ENCODE measurements around the gene GPR55. TPM values are rescaled to one million over a fixed set of nuclear protein-coding genes. Genes with fewer than 3 reads are reported as not detected.

Gene GPR55
- total and polyA plus RNA-seq, 9 donors: 0.04 to 0.08 TPM; not detected in 7

DNA sequence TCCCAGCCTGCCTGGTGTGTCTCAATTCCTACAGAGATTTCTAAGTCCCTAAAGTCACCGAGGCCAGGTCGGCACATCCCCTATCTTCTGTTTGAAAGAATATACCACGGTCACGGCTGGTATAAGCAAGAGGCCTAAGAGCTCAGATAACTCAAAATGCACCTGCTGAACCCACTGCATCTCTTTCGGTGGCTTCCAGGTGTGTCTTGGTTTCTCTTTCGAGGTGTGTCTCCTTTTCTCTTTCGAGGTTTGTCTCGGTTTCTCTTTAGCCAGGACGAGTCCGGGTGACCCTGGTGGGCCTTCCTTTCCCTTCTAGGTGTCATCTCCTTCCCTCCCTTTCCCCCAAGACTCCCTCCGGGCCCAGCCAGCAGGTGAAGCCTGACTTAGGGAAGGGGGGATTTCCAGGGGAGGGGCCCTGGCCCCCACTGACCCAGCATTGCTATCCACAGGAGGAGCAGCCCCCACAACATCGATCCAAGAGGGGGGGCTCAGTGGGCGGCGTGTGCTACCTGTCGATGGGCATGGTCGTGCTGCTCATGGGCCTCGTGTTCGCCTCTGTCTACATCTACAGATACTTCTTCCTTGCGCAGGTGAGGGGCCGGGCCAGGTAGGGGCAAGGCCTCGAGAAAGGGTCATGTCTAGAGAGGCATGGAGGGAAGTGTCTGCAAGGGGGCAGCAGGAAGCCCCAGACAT is 51.9 kb downstream of the GPR55 start:
- Histone ChIP-seq H3K9me3 (replicated peaks; ENCODE audit: control insufficient read depth, low read depth, low read length) (no peaks in the 10 kb centered on the region), H3K27me3 (ENCODE audit: control insufficient read depth, insufficient read depth, low read length) (no peaks in the 10 kb centered on the region), H3K4me1 (ENCODE audit: control insufficient read depth, insufficient read depth, low read length) (peaks cover 62% of the 10 kb centered on the region), H3K27ac (ENCODE audit: low read length) (peak overlapping the region; percentile 6), H3K36me3 (ENCODE audit: control insufficient read depth, insufficient read depth, low read length) (peaks cover 46% of the 10 kb centered on the region), H3K4me3 (ENCODE audit: low read length) (no peak overlapping the region)
- 96% methylated on average over 15 of the region's 21 CpGs for WGBS (ENCODE audit: insufficient coverage)
- no peak for DNase-seq

DNA sequence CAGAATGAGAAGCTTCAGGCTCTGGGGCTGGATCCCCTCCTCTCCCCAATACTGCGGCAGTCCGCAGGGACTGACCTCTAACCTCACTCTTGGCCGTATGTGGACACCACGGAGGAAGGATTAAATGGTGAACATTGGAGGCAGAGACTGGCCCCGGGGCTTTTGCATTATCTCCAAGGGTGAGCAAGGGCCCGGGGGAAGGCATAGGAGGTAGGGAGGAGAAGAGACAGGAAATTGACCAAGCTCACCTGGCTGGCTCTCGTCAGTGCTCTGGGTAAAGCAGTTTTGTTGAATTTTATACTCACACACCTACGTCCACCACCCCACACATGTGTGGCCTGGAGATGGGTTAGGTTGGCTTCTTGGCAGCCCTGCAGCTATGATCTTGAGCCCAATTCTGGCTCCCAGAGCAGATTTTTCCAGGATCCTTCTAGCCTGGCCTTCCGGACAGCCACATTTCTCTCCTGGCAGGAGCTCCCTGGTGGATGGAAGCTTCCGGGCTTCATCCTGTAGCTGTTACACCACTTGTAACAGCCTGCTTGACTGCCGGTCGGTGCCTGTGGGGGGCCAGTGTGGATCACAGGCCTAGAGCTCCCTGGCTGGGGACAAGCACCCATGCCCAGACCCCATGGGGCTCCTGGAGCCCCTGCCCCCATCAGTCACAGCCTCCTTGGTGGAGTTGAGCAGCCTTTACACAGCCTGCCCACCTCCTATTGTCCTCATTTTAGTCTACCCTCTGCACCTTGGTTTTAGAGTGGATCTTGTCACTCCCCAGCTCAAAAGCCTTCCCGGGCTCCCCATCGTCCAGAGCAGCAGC is 52.7 kb downstream of the GPR55 start:
- H3K4me3 ChIP-seq (ENCODE audit: low read length): no peak overlapping the region
- DNase-seq: no peak
- peak overlapping the region; percentile 6 for H3K27ac ChIP-seq (ENCODE audit: low read length)
- peaks cover 67% of the 10 kb centered on the region for H3K4me1 ChIP-seq (ENCODE audit: control insufficient read depth, insufficient read depth, low read length)
- 52% methylated on average over 8 of the region's 14 CpGs for WGBS (ENCODE audit: insufficient coverage)
- H3K36me3 ChIP-seq (ENCODE audit: control insufficient read depth, insufficient read depth, low read length): peaks cover 39% of the 10 kb centered on the region
- H3K27me3 ChIP-seq (ENCODE audit: control insufficient read depth, insufficient read depth, low read length): no peaks in the 10 kb centered on the region
- no peaks in the 10 kb centered on the region for H3K9me3 ChIP-seq (replicated peaks; ENCODE audit: control insufficient read depth, low read depth, low read length)

- H3K4me1 ChIP-seq (ENCODE audit: control insufficient read depth, insufficient read depth, low read length): peaks cover 69% of the 10 kb centered on the region
- DNase-seq: no peak
- H3K9me3 ChIP-seq (replicated peaks; ENCODE audit: control insufficient read depth, low read depth, low read length): no peaks in the 10 kb centered on the region
- WGBS (ENCODE audit: insufficient coverage): 61% methylated on average over 7 of the region's 17 CpGs
- peak overlapping the region; percentile 90 for H3K27ac ChIP-seq (ENCODE audit: low read length)
- no peaks in the 10 kb centered on the region for H3K27me3 ChIP-seq (ENCODE audit: control insufficient read depth, insufficient read depth, low read length)
- H3K4me3 ChIP-seq (ENCODE audit: low read length): no peak overlapping the region
- H3K36me3 ChIP-seq (ENCODE audit: control insufficient read depth, insufficient read depth, low read length): peaks cover 31% of the 10 kb centered on the region
Measured at GRCh38 chr2:230871361-230872150, 53.5 kb downstream of the GPR55 start.

- H3K36me3 ChIP-seq (ENCODE audit: control insufficient read depth, insufficient read depth, low read length): peaks cover 26% of the 10 kb centered on the region
- WGBS (ENCODE audit: insufficient coverage): 32% methylated on average over 12 of the region's 18 CpGs
- peak; percentile 83 for DNase-seq
- peaks cover 76% of the 10 kb centered on the region for H3K4me1 ChIP-seq (ENCODE audit: control insufficient read depth, insufficient read depth, low read length)
- no peak overlapping the region for H3K4me3 ChIP-seq (ENCODE audit: low read length)
- peak overlapping the region; percentile 90 for H3K27ac ChIP-seq (ENCODE audit: low read length)
- H3K27me3 ChIP-seq (ENCODE audit: control insufficient read depth, insufficient read depth, low read length): no peaks in the 10 kb centered on the region
- no peaks in the 10 kb centered on the region for H3K9me3 ChIP-seq (replicated peaks; ENCODE audit: control insufficient read depth, low read depth, low read length)
Measured at GRCh38 chr2:230870544-230871360, 54.3 kb downstream of the GPR55 start.

DNA sequence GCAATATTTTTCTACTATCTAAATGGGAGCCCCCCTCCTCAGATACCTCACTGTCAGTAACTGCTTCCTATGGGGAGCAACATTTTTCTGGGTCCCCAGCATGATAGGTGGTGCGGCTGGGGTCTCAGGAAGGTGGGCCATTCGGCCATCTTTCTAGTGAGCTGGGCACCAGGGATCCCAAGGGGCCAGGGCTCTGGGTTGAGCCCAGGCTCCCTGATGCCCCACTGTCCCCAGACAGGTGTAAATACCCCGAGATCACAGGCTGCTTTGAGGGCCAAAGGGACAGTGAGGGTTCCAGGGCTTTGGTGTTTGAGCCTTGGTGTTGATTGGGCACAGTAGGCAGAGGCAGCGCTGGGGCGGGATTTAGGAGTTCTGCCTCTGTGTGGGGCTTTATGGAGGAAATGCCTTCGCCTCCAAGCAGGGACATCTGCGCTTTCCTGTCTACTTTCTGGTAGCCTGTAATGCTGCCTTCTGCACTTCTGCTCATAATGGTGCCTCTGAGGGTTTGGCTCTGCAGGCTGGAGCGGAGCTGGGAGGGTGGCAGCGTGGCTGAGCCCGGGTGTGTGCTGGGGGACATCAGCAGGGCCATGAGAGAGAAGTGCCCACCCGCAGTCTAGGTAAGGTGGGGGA is 55.0 kb downstream of the GPR55 start:
- Histone ChIP-seq H3K36me3 (ENCODE audit: control insufficient read depth, insufficient read depth, low read length) (peaks cover 19% of the 10 kb centered on the region), H3K27me3 (ENCODE audit: control insufficient read depth, insufficient read depth, low read length) (no peaks in the 10 kb centered on the region), H3K27ac (ENCODE audit: low read length) (peak overlapping the region; percentile 90), H3K4me3 (ENCODE audit: low read length) (no peak overlapping the region), H3K4me1 (ENCODE audit: control insufficient read depth, insufficient read depth, low read length) (peaks cover 82% of the 10 kb centered on the region), H3K9me3 (replicated peaks; ENCODE audit: control insufficient read depth, low read depth, low read length) (no peaks in the 10 kb centered on the region)
- 22% methylated on average over 10 of the region's 11 CpGs for WGBS (ENCODE audit: insufficient coverage)
- peak; percentile 56 for DNase-seq

- Histone ChIP-seq H3K9me3 (replicated peaks; ENCODE audit: control insufficient read depth, low read depth, low read length) (no peaks in the 10 kb centered on the region), H3K4me1 (ENCODE audit: control insufficient read depth, insufficient read depth, low read length) (peaks cover 84% of the 10 kb centered on the region), H3K36me3 (ENCODE audit: control insufficient read depth, insufficient read depth, low read length) (peaks cover 12% of the 10 kb centered on the region), H3K27me3 (ENCODE audit: control insufficient read depth, insufficient read depth, low read length) (peaks cover 1% of the 10 kb centered on the region), H3K4me3 (ENCODE audit: low read length) (no peak overlapping the region), H3K27ac (ENCODE audit: low read length) (peak overlapping the region; percentile 90)
- peak; percentile 76 for DNase-seq
- 19% methylated on average over 9 of the region's 19 CpGs for WGBS (ENCODE audit: insufficient coverage)
Measured at GRCh38 chr2:230868947-230869913, 55.8 kb downstream of the GPR55 start.

- Histone ChIP-seq H3K9me3 (replicated peaks; ENCODE audit: control insufficient read depth, low read depth, low read length) (no peaks in the 10 kb centered on the region), H3K4me3 (ENCODE audit: low read length) (no peak overlapping the region), H3K36me3 (ENCODE audit: control insufficient read depth, insufficient read depth, low read length) (peaks cover 8% of the 10 kb centered on the region), H3K4me1 (ENCODE audit: control insufficient read depth, insufficient read depth, low read length) (peaks cover 82% of the 10 kb centered on the region), H3K27ac (ENCODE audit: low read length) (peak overlapping the region; percentile 90), H3K27me3 (ENCODE audit: control insufficient read depth, insufficient read depth, low read length) (peaks cover 9% of the 10 kb centered on the region)
- WGBS (ENCODE audit: insufficient coverage): 13% methylated on average over 7 of the region's 15 CpGs
- DNase-seq: no peak
Measured at GRCh38 chr2:230868161-230868946, 56.7 kb downstream of the GPR55 start.
